Panc1 (cell line): Measurements from ENCODE around the gene IL17D.

Experiments used
- POLR2AphosphoS5 ChIP-seq: IDR thresholded peaks from 2 replicates; pipeline ENCODE4 v1.6.1; 2012; ENCODE audit warnings: mild to moderate bottlenecking, low read depth, low read length, moderate library complexity
- SIN3A ChIP-seq: IDR thresholded peaks from 2 replicates; pipeline ENCODE4 v1.6.1; 2012; ENCODE audit warnings: low read depth, mild to moderate bottlenecking, low read length, moderate library complexity, borderline replicate concordance; ENCODE audit not compliant: insufficient read depth
- TCF7L2 ChIP-seq: IDR thresholded peaks from 2 replicates; pipeline ENCODE4 v1.6.1; 2011; ENCODE audit warnings: mild to moderate bottlenecking, low read depth, low read length, inconsistent platforms
- TF ChIP-seq, protein P1 (sequence below): fragments of 450-650 bp; IDR thresholded peaks from 2 replicates; pipeline ENCODE4 v1.5.1; 2017; ENCODE audit warnings: mild to moderate bottlenecking
- TF ChIP-seq, protein P2 (sequence below), 2 experiments: IDR thresholded peaks; 2 replicates each; pipeline ENCODE4 v1.6.1; 2011 to 2012; ENCODE audit warnings: low read depth in 2 of 2, control low read depth in 1 of 2, low read length in 1 of 2, mild to moderate bottlenecking in 1 of 2, moderate library complexity in 1 of 2; ENCODE audit not compliant: insufficient read depth in 1 of 2

DNA sequence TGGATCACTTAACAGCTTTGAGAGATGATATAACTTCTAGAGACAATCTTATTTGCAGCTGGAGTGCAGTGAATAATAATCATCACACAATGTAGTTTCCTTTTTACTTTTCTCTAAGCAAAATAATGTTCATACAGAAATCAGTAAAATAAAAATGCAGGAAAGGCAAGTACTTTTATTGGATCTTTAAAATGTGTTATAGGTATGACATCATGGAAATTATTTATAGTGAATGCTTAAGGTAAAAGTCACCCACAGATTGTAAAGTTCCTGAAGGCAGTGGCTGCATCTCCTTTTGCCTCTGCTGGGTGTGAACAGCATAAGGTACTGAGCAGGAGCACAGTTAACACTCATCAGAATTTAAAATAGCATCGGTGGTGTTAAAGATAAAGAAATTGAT lies 17.3 kb upstream of the IL17D start:
- TF ChIP-seq, protein P1, sequence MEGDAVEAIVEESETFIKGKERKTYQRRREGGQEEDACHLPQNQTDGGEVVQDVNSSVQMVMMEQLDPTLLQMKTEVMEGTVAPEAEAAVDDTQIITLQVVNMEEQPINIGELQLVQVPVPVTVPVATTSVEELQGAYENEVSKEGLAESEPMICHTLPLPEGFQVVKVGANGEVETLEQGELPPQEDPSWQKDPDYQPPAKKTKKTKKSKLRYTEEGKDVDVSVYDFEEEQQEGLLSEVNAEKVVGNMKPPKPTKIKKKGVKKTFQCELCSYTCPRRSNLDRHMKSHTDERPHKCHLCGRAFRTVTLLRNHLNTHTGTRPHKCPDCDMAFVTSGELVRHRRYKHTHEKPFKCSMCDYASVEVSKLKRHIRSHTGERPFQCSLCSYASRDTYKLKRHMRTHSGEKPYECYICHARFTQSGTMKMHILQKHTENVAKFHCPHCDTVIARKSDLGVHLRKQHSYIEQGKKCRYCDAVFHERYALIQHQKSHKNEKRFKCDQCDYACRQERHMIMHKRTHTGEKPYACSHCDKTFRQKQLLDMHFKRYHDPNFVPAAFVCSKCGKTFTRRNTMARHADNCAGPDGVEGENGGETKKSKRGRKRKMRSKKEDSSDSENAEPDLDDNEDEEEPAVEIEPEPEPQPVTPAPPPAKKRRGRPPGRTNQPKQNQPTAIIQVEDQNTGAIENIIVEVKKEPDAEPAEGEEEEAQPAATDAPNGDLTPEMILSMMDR: no peak
- TF ChIP-seq, protein P2, sequence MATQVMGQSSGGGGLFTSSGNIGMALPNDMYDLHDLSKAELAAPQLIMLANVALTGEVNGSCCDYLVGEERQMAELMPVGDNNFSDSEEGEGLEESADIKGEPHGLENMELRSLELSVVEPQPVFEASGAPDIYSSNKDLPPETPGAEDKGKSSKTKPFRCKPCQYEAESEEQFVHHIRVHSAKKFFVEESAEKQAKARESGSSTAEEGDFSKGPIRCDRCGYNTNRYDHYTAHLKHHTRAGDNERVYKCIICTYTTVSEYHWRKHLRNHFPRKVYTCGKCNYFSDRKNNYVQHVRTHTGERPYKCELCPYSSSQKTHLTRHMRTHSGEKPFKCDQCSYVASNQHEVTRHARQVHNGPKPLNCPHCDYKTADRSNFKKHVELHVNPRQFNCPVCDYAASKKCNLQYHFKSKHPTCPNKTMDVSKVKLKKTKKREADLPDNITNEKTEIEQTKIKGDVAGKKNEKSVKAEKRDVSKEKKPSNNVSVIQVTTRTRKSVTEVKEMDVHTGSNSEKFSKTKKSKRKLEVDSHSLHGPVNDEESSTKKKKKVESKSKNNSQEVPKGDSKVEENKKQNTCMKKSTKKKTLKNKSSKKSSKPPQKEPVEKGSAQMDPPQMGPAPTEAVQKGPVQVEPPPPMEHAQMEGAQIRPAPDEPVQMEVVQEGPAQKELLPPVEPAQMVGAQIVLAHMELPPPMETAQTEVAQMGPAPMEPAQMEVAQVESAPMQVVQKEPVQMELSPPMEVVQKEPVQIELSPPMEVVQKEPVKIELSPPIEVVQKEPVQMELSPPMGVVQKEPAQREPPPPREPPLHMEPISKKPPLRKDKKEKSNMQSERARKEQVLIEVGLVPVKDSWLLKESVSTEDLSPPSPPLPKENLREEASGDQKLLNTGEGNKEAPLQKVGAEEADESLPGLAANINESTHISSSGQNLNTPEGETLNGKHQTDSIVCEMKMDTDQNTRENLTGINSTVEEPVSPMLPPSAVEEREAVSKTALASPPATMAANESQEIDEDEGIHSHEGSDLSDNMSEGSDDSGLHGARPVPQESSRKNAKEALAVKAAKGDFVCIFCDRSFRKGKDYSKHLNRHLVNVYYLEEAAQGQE (IDR thresholded peaks at IDR 0.05; ENCODE audit: insufficient read depth in 1 of 2, low read depth in 2 of 2, low read length in 1 of 2): no peak
- no peak for TF ChIP-seq SIN3A
- TF ChIP-seq POLR2AphosphoS5: no peak
- TF ChIP-seq TCF7L2: no peak
